Cardiac muscle cell (in vitro differentiated cells and primary cell): ENCODE results near the gene MAP3K6. TPM values are rescaled to one million over a fixed set of nuclear protein-coding genes. Genes with fewer than 3 reads are reported as not detected.

Experiments
- DNase-seq, 2 donors: peaks; one replicate each; pipeline versions ENCODE4 v3.0.0 to v3.0.0-alpha.2; 2010 to 2017; ENCODE audit warnings: low read depth in 1 of 2, low spot score in 1 of 2
- H3K27ac ChIP-seq: fragments of 200-600 bp; sonication (generic); 2 replicates; pipeline ENCODE4 v1.5.1; 2016
- H3K27me3 ChIP-seq: fragments of 200-600 bp; sonication (generic); 2 replicates; pipeline ENCODE4 v1.6.0; 2016; ENCODE audit warnings: control low read depth
- H3K36me3 ChIP-seq: fragments of 200-600 bp; sonication (generic); 2 replicates; pipeline ENCODE4 v1.5.1; 2016; ENCODE audit warnings: control low read depth
- H3K4me1 ChIP-seq: fragments of 200-600 bp; sonication (generic); 2 replicates; pipeline ENCODE4 v1.8.1; 2017; ENCODE audit warnings: low read depth, mild to moderate bottlenecking, mixed run types
- H3K4me3 ChIP-seq: fragments of 200-600 bp; sonication (generic); 2 replicates; pipeline ENCODE4 v1.5.1; 2016; ENCODE audit warnings: mild to moderate bottlenecking
- H3K9me3 ChIP-seq: fragments of 200-600 bp; sonication (generic); 2 replicates; pipeline ENCODE4 v1.5.1; 2017; ENCODE audit warnings: low read depth, mild to moderate bottlenecking, control low read depth
- polyA plus RNA-seq: library from polyadenylated mRNA; unstranded; fragments of >200 nt; fragmentation: Nextera tagmentation; extraction: Ambion mirVana; gene quantifications from 2 replicates; pipeline ENCODE4 v1.2.1, GENCODE V29; 2016
- total RNA-seq: library from RNA; depleted of rRNA; stranded (reverse); fragments of >200 nt; gene quantifications from 2 replicates; pipeline ENCODE4 v1.2.3, GENCODE V29; 2016
- TF ChIP-seq, protein P1 (sequence below): IDR thresholded peaks from 2 replicates; pipeline ENCODE4 v1.5.1; 2012; ENCODE audit warnings: low read depth, mild to moderate bottlenecking, low read length

MAP3K6 gene, protein sequence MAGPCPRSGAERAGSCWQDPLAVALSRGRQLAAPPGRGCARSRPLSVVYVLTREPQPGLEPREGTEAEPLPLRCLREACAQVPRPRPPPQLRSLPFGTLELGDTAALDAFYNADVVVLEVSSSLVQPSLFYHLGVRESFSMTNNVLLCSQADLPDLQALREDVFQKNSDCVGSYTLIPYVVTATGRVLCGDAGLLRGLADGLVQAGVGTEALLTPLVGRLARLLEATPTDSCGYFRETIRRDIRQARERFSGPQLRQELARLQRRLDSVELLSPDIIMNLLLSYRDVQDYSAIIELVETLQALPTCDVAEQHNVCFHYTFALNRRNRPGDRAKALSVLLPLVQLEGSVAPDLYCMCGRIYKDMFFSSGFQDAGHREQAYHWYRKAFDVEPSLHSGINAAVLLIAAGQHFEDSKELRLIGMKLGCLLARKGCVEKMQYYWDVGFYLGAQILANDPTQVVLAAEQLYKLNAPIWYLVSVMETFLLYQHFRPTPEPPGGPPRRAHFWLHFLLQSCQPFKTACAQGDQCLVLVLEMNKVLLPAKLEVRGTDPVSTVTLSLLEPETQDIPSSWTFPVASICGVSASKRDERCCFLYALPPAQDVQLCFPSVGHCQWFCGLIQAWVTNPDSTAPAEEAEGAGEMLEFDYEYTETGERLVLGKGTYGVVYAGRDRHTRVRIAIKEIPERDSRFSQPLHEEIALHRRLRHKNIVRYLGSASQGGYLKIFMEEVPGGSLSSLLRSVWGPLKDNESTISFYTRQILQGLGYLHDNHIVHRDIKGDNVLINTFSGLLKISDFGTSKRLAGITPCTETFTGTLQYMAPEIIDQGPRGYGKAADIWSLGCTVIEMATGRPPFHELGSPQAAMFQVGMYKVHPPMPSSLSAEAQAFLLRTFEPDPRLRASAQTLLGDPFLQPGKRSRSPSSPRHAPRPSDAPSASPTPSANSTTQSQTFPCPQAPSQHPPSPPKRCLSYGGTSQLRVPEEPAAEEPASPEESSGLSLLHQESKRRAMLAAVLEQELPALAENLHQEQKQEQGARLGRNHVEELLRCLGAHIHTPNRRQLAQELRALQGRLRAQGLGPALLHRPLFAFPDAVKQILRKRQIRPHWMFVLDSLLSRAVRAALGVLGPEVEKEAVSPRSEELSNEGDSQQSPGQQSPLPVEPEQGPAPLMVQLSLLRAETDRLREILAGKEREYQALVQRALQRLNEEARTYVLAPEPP (N-terminal part only)
- total RNA-seq = 13.6 and 17.1 TPM in 2 replicates
- polyA plus RNA-seq = 12.7 and 17.8 TPM in 2 replicates

DNA sequence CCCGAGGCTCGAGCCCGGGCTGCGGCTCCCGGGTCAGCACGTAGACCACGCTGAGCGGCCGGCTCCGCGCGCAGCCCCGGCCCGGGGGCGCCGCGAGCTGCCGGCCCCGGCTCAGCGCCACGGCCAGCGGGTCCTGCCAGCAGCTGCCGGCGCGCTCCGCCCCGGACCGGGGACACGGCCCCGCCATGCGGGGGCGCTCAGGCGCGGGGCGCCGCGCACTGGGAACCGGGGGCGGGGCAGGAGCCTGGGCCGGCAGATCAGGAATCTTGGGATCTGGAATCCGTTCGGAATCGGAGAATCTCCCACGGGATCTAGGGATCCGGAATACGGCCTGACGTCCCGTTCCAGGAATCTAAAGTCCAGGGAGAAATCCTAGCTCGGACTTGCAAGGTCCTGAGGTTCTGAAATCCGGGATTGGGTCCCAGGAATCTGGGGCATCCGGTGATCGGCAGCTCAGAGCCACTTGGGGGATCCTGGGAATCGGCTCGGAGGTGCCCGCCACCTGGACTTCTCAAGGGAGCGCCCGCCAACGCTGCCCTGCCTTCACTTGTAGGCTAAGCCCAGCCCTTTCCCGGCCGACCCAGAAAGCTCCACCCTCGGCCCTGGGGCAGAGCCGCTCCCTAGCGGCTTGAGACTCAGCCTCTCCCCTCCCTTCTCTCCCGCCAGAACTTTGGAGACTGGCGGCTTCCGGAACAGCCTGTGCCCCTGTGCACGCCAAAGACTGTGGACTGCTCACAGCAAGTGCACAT lies at the start of gene MAP3K6:
Gene MAP3K6, minus strand, starts transcription at position 551 of the 749 bp plus-strand sequence. Its CDS starts 364 bp downstream, at position 187.
- H3K27me3 ChIP-seq = no peaks in the 10 kb centered on the region
- H3K4me3 ChIP-seq = peak within 1 kb of the TSS; percentile 52
- H3K4me1 ChIP-seq = peaks cover 3% of the 10 kb centered on the region
- H3K27ac ChIP-seq = peak within 1 kb of the TSS; percentile 80
- TF ChIP-seq, protein P1, sequence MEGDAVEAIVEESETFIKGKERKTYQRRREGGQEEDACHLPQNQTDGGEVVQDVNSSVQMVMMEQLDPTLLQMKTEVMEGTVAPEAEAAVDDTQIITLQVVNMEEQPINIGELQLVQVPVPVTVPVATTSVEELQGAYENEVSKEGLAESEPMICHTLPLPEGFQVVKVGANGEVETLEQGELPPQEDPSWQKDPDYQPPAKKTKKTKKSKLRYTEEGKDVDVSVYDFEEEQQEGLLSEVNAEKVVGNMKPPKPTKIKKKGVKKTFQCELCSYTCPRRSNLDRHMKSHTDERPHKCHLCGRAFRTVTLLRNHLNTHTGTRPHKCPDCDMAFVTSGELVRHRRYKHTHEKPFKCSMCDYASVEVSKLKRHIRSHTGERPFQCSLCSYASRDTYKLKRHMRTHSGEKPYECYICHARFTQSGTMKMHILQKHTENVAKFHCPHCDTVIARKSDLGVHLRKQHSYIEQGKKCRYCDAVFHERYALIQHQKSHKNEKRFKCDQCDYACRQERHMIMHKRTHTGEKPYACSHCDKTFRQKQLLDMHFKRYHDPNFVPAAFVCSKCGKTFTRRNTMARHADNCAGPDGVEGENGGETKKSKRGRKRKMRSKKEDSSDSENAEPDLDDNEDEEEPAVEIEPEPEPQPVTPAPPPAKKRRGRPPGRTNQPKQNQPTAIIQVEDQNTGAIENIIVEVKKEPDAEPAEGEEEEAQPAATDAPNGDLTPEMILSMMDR = peak; percentile 37
- H3K9me3 ChIP-seq = no peaks in the 10 kb centered on the region
- peak; percentile 82 to 84 for DNase-seq
- no peaks in the 10 kb centered on the region for H3K36me3 ChIP-seq

DNA sequence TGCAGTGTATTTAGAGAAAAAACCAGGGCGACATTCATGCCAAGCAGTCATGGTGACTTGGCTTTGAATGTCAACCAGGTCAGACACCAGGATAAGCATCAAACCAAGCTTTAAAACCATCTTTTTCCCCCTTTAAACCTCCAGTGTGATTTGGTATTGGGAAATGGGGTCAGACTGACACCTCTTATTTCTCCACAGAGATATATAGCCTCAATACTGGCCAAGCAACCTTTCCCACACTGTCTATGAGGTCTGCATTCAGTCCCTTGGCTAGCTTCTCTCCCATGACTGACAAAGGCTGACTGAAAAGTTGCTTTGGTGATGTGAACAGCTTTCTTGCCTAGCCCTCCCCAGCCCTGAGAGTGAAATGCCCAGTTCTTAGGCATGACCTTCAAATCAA lies 47.3 kb upstream of the MAP3K6 start:
- TF ChIP-seq, protein P1 = no peak
- Histone ChIP-seq H3K4me1 (peaks cover 17% of the 10 kb centered on the region), H3K36me3 (peaks cover 59% of the 10 kb centered on the region), H3K4me3 (no peak overlapping the region), H3K27ac (no peak overlapping the region), H3K27me3 (no peaks in the 10 kb centered on the region), H3K9me3 (no peaks in the 10 kb centered on the region)
- no peak for DNase-seq

DNA sequence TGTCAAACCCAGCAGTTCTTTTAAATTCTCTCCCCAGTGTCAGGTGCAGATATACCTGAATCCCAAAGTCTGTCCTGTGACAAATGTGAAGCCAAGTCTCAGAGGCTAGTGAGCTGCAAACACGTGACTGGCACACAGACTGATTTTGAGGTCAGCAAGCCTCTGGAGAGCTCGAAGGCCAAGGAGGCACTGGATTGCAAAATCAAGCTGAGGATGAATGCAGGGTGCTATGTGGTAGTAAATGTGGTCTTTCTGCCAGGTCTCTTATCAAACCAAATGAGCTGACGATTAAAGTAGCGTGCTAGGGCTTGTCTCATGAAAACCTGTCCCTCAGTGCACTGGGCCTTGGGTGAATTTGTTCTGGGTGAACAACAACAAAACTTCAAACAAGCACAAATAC lies 46.2 kb upstream of the MAP3K6 start:
- H3K27ac ChIP-seq = no peak overlapping the region
- no peaks in the 10 kb centered on the region for H3K9me3 ChIP-seq
- H3K36me3 ChIP-seq = peaks cover 57% of the 10 kb centered on the region
- DNase-seq = peak in 1 of 2 donors; percentile 57
- H3K4me1 ChIP-seq = peaks cover 6% of the 10 kb centered on the region
- no peak overlapping the region for H3K4me3 ChIP-seq
- TF ChIP-seq, protein P1 = no peak
- H3K27me3 ChIP-seq = no peaks in the 10 kb centered on the region

DNA sequence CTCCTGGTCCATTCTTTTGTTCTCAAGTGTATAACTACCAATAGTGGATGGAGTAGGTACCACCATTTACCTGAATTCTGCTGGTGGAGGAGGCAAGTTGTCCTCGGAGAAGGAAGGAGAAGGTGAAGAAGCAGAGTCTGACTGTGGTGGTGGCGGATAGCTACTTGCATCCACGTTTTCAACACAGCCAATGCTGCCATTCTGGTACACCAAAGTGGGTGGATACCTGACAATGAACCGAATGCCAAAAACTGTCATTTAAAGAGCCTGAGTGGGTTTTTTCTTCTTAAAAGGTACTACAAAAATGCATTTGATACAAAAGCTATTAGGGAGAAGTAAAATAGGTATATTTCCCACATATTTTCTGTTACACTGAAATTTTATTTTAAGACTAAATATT lies 45.7 kb upstream of the MAP3K6 start:
- no peak for DNase-seq
- Histone ChIP-seq H3K36me3 (peaks cover 56% of the 10 kb centered on the region), H3K27ac (no peak overlapping the region), H3K4me3 (no peak overlapping the region), H3K4me1 (peaks cover 1% of the 10 kb centered on the region), H3K27me3 (no peaks in the 10 kb centered on the region), H3K9me3 (no peaks in the 10 kb centered on the region)
- TF ChIP-seq, protein P1 = no peak
